LoVo (cell line): Measurements from ENCODE around the gene ITPR3.

Source experiments
- DNase-seq: peaks from one replicate; pipeline ENCODE4 v3.0.0-alpha.2; 2016; ENCODE audit warnings: low spot score

Gene ITPR3

DNA sequence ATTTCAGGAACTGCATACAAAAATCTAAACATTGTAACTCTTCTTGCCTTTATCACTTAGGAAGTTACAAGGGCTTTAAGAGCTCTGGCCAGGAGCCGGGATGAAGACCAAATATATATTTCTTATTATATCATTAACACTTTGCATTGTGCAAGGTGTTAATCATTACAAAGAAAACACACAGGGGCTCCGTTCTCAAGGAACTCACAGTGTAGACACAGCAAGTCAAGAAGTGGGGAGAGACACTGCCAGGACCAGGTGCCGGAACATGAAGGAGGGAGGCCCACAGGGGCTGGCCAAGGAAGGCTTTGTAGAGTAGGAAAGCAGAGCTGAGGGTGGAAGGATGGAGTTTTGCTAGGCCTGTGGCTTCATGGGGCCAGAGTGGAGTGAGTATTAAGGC, 17.4 kb downstream of the ITPR3 start:
- no peak for DNase-seq

DNA sequence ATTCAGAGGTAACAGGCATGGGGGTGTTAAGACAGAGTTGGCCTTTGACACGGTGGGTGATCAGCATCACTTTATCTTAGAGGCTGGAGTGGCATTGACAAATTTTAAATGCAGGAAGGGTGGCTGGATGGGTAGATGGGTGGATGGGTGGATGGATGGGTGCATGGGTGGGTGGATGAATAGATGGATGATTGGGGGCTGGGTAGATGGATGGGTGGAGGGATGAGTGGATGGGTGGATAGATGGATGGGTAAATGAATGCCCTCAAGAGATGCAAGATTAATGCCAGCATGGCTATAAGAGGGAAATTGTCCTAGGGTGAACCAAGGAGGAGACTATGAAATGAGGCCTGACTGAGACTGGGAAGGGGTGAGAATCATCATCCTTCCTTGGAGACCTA, 18.4 kb downstream of the ITPR3 start:
- DNase-seq: no peak

DNA sequence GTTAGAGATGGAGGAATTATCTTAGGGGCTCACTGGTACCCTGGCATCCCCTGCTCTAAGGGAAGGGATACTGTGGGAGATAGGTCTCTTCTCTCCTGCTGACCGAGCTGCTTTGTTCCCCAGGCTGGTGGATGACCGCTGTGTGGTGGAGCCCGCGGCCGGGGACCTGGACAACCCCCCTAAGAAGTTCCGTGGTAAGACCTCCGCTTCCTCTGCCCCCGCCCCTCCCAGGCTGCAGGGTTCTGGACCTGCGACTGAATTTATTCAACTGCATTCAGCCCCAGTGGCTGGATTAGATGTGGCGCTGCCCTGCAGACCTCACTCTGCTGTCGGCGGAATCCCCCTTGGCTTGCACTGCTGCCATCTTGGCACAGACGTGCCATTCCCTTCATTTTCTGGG, 19.2 kb downstream of the ITPR3 start:
- no peak for DNase-seq

DNA sequence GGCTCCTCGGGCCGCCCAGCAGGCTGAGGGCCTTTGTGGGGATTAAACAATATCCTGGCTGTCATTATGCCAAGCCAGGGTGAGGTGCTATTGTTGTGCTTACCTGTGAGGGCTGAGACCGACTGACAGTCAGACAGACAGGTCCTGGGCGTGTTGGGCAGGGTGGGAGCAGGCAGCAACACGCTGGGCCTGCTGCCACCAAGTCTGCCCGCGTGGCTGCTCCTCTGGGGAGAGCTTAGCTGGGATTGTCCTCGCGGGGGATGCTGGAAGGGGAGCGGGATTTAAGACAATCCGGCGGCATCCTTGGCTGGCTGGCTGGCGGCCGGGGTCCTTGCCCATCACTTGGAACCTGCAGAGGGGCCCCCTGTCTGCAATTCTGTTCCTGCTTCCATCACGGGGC, 20.0 kb downstream of the ITPR3 start:
- DNase-seq: no peak

DNA sequence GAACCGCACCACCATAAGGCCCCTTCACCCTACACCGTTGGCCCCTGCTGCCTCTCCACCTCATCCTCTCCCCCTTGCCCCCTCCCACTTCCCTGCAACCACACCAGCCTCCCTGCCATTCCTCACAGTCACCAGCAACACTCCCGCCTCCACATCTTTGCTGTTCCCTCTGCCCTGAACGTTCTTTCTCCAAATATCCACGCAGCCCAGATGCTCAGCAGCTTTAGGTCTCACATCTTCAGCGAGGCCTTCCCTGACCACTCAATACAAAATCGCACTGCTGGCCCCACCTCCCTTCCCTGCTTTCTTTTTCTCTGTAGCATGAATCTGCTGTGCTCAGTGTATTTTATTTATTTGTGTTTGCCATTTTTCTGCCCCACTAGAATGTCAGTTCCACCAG, 20.5 kb downstream of the ITPR3 start:
- DNase-seq: no peak

DNA sequence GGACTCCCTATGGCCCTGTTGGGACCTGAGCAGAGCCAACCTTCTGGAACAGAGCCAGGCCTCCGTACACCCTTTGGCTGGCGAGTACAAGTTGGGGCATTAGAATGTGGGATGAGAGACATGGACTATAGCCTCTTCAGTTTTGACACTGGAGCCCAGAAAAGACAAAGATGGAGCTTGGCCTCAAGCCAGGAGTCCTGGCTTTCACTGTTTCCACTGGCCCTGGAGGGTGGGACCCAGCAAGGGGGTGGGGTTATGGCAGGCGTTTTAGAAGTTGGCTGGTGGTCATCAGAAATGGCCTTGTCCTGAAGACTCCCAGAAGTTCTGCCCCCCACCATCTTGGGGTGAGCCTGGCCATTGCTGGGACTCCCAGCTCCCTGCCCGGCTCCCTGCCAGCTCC, 21.8 kb downstream of the ITPR3 start:
- DNase-seq: no peak

DNA sequence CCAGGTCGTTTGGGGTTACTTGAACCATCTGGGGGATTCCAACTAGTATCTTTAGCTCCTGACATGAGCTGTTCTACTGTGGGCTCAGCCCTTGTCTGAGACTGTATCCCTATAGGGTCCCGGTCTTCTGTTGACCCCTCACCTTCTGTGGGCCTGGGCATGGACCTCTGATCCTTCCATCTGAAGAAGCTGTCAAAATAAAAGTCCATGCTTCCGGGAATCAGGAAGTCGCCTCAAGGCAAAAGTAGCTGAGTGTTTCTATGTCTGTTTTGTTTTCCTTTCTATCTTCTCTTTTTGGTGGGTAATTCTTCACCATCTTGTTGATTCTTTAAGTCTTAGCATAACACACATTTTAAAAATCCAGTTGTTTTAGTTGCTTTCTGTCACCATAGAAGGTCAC, 30.3 kb downstream of the ITPR3 start:
- DNase-seq: no peak

DNA sequence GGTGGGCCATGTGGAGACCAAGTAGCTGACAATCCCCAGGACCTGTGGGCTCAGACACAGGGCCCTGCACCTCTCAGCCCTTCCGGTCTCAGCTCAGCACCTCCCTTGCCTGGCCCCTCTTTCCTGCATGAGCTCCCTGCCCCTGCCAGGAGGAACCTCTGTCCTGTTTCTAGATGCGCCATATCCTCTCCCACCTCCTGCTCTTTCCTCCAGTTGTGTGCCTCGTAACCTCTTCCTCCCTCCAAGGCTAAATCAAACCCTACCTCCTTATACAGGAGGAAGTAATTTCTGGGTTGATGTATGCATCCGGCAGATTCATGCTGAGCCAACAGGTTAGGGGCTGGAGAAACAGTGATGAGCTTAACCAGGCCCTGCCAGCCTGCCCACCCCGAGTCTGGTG, 30.9 kb downstream of the ITPR3 start:
- DNase-seq: no peak

DNA sequence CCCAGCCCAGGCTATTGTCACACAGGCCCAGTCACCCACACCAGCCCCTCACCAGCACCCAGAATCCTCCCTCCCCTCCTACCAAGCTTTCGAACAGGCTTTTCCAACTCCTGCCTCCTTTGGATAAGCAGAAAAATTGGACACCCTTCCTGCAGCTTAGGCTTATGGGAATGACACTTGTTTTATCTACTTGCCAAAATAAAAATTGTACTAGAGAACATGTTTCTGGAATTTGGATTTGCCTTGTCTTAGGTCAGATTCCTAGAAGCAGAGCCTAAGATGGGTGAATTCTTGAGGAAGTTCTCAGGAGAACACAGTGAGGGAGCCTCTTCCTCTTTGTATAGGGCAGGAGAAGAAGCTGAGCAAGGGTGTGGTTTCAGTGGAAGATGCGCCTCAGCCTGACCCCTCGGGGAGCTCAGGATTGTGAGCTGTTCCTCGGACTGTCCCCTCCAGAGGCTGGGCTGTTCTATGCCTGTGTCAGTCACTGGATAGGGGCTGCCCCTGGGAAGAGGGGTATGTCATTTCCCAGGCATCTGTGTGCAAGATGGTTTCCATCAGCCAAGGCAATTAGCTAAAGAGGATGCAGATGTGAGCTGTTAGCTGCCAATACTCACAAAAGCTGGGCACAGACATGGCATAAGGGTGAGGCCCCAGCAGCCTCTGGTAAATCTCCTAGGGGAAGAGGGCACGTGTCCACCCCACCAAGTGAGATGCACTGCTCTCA, 33.9 kb downstream of the ITPR3 start:
- no peak for DNase-seq

DNA sequence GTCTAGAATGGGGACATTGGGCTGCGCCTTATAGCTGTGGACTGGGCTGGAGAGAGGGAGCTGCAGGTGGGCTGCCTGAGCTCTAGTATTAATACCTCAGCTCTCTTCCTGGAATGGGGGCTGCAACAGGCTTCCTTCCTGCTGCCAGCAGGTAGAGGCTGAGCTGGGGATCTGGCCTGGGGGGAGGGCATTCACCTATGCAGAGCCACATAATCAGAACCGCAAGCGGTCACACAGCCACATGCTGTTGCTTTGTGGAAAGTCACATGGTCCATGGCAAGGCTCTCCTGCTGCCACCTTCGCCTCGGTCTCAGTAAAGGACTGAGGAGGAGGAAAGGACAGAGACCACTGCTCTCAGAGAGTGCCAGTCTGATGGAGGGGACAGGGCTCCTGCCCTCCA, 35.7 kb downstream of the ITPR3 start:
- no peak for DNase-seq

DNA sequence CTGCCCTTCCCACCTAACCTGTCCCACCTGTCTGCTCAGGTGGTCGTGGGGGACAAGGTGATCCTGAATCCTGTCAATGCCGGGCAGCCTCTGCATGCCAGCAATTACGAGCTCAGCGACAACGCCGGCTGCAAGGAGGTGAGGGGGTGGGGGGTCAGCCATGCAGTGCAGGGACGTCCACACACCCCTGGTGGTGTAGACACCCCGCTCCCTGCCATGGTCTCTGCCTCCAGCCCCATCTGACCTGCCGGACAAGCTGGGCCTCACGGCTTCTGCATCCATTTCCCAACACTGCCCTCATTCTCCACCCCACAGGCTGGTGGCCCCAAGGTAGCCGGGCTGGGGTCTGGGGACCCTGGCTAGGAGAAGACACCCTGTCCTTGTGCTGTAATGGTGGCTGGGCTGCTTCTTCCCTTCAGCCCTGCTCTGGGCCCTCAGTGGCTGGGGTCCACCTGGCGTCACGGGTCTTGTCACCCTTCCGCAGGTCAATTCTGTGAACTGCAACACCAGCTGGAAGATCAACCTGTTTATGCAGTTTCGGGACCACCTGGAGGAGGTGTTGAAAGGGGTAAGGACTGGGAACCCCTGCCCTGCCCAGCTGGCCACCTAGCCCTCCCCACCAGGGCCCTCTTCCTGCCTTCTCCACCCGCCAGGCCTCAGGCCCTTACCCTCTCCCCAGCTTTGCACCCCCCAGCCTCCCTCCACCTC, 38.0 kb downstream of the ITPR3 start:
- DNase-seq: no peak

DNA sequence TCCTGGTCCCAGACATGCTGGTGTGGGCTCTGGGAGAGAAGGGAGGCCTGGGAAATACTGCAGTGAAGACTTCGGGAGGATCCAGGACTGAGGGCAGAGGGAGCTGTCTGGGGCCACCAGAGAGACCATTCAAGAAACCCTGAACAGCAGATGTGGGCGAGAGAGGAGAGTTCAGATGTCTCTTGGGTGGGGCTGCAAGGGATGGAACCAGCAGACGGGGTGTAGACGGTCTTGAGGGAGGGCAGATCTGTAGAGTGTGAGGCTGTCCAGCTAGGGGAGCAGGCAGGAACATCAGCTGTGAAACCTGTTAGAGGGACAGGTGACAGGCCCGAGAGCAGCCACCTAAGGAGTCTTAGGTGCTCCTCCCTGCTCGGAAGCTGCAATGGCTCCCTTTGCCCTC, 38.9 kb downstream of the ITPR3 start:
- no peak for DNase-seq

DNA sequence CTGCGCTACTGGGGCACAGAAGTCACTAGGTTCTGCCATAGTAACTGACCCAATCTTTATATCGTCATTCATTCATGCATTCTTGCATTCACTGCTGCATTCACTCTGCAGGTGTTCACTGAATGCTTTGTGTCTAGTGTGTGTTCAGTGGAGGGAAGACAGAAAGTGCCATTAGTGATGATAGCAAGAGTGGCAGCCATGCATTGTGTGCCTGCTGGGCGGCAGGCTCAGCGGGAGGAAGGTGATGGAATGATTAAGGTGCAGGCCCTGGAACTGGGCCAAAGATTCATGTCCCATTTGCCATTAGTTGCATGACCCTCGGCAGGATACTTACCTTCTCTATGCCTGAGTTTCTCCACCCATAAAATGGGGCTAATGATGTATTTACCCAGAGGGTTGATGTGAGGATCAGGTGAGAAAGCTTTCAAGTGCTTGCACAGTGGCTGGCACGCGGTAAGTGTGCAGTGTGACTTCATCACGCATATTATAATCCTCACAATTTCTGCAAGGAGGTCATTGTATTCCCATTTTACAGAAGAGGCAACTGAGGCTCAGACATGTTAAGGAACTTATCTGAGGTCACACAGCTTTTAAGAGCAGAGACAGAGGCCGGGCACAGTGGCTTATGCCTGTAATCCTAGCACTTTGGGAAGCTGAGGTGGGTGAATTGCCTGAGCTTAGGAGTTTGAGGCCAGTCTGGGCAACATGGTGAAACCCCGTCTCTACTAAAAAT, 40.1 kb downstream of the ITPR3 start:
- DNase-seq: no peak

DNA sequence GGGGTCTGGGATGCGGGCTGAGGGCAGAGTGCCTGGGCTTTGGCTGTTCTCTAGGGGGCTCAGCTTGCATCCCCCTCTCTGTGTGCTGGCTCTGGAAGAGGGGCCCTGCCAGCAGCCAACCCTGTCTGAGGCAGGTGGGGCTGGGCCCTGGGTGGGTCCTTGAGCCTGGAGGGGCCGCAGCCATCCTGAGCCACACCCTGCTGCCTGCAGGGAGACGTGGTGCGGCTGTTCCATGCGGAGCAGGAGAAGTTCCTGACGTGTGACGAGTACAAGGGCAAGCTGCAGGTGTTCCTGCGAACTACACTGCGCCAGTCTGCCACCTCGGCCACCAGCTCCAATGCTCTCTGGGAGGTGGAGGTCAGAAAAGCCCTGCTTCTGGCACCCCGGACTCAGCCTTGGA, 41.2 kb downstream of the ITPR3 start:
- no peak for DNase-seq

DNA sequence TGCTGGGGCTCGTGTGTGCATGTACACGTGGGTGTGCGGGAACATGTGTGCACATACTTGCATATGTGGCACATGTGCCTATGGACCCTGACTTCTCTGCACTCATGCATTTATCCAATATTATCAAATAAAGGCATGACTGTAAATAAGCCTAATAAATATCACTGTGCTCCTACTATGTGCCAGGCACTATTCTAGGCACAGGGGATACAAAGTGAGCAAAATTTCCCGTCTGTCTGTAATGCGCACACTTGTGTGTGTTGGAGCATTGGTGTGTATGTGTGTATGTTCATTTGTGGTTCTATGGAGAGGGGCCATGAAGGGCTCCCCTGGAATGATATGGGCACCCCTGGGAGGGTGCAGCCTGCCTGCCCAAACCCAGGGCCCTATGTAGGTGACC, 41.9 kb downstream of the ITPR3 start:
- no peak for DNase-seq

DNA sequence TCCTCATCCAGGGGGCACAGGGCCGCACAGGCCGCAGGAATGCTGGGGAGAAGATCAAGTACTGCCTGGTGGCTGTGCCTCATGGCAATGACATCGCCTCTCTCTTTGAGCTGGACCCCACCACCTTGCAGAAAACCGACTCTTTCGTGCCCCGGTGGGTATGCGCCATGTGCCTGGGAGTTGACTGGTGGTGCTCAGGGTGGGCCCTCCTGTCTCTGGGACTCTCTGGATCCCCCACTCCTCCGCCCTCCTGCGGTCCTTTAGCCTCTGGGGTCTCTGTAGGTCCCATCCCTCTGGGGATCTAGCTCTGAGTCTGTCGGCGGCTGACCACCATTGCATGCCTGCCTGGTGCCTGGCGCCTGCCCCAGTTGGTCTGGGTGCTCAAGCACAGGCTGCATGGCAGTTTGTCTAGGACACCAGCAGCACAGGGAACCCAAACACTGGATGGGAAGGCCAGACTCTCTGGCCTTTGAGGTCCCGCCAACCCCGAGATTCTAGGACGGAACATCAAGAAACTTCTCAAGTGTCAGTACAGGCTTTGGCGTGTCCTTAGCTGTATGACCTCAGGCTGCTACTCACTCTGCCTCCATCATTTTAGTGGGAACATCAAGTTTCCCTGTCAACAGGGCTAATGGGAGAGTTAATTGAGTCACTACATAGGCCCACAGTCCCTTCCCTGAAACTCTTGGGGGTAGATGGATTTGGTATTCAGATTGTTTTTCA, 42.8 kb downstream of the ITPR3 start:
- no peak for DNase-seq

DNA sequence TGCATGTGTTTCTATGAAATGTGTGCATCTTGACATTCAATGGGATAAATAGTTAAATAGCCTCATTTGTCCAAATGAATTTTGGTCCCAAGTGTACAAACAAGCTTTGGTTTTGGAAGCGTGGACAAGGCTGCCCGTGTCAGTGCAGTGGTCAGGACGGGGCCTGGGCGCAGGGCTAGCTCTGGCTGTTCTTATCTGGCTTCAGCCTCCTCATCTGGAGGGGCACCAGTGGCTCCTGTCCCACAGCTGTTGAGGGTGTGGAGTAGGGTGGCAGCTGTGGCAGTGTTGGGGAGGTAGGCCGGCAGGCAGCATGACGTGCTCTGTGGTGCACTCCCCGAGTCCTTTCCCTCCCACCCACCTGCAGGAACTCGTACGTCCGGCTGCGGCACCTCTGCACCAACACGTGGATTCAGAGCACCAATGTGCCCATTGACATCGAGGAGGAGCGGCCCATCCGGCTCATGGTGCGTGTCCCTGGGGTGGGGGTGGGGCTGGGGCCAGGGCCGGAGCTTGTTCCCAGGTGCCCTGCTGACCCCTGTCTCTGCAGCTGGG, 43.5 kb downstream of the ITPR3 start:
- DNase-seq: no peak

DNA sequence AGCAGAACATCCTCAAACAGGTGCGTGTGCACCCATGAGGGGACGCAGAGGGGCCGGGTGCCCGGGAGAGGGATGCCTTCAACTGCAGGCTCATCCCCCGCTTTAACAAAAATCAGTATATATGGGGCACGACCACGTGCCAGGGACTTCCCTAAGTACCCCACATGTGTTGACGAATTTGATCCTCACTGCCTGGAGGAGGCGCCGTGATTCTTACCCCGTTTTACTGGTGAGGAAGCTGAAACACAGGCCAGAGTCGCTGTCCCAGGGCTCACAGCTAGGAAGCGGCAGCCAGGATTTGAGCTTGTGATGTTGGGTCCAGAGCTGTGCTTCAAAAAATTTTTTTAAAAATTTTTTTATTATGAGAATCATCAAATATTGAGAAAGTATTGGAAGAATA, 44.8 kb downstream of the ITPR3 start:
- no peak for DNase-seq

DNA sequence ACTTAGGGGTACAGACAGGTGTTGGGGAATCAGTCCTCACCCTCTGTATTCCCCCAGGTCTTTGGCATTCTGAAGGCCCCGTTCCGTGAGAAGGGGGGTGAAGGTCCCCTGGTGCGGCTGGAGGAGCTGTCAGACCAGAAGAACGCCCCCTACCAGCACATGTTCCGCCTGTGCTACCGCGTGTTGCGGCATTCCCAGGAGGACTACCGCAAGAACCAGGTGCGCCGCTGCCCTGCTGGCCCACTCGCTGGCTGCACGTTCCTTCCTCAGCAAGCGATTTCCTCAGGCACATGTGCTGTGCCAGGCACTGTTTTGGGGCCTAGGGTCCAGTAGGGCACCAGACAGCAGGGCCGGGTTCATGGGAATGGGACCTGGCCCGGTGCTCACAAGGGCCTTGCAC, 46.0 kb downstream of the ITPR3 start:
- DNase-seq: no peak

DNA sequence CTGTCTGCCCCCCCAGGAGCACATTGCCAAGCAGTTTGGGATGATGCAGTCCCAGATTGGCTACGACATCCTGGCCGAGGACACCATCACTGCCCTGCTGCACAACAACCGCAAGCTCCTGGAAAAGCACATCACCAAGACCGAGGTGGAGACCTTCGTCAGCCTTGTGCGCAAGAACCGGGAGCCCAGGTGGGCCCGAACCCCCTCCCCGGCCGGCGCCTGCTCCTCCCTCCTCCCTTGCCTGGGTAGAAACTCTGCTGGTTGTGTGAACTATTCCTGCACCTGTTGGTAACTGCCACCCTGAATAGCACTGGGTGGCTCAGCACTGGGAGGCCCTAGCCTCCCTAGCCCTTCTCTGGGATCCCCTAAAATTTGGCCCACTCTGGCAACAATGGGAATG, 46.7 kb downstream of the ITPR3 start:
- no peak for DNase-seq

DNA sequence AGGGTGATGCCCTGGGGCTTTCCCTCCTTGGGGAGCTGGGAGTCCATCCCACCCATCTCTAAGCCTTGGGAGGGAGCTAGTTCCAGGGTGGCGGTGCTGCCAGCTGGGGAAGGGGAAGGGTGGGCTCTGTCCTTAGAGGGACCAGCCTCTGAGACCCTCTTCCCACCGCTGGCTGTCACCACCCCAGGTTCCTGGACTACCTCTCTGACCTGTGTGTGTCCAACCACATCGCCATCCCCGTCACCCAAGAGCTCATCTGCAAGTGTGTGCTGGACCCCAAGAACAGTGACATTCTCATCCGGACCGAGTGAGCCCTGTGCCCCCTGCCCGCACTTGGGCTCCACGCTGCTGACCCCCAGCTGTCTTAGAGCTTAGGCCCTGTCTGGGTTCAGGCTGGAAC, 47.2 kb downstream of the ITPR3 start:
- no peak for DNase-seq

DNA sequence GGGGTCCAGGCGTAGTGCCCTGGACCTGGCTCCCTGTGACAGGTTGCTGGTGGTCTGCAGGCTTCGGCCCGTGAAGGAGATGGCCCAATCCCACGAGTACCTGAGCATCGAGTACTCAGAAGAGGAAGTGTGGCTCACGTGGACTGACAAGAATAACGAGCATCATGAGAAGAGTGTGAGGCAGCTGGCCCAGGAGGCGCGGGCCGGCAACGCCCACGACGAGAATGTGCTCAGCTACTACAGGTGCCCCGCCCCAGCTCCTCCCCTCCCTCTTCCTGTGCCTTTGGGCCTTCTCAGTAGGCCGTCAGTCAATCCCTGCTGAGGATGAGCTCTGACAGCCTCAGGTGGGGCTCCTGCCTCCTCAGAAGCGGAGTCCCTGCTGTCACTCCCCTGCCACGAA, 47.8 kb downstream of the ITPR3 start:
- peak; percentile 75 for DNase-seq
